ENCODE measurements around the gene RBSN. TPM values are rescaled to one million over a fixed set of nuclear protein-coding genes. Genes with fewer than 3 reads are reported as not detected.

The RBSN gene
- total and polyA plus RNA-seq, 9 donors: 13.5 to 36.5 (median 31.1) TPM

- no peak for DNase-seq
- intact Hi-C loops (cut with DNase I): no loop called here
- Histone ChIP-seq H3K36me3 (no peaks in the 10 kb centered on the region), H3K9me3 (no peaks in the 10 kb centered on the region), H3K27ac (no peak overlapping the region), H3K27me3 (no peaks in the 10 kb centered on the region), H3K4me1 (ENCODE audit: insufficient read depth) (no peaks in the 10 kb centered on the region), H3K4me3 (no peak overlapping the region)
- TF ChIP-seq CTCF (IDR thresholded peaks at IDR 0.05): no peak
- TF ChIP-seq EP300 (IDR thresholded peaks at IDR 0.05): no peak
- no peak for TF ChIP-seq POLR2A (IDR thresholded peaks at IDR 0.05)
- 56 to 100% (median 100%) methylated on average over 2 of the region's 2 CpGs for WGBS, 3 donors
Measured at GRCh38 chr3:15116032-15116669, 17.2 kb upstream of the RBSN start.

DNA sequence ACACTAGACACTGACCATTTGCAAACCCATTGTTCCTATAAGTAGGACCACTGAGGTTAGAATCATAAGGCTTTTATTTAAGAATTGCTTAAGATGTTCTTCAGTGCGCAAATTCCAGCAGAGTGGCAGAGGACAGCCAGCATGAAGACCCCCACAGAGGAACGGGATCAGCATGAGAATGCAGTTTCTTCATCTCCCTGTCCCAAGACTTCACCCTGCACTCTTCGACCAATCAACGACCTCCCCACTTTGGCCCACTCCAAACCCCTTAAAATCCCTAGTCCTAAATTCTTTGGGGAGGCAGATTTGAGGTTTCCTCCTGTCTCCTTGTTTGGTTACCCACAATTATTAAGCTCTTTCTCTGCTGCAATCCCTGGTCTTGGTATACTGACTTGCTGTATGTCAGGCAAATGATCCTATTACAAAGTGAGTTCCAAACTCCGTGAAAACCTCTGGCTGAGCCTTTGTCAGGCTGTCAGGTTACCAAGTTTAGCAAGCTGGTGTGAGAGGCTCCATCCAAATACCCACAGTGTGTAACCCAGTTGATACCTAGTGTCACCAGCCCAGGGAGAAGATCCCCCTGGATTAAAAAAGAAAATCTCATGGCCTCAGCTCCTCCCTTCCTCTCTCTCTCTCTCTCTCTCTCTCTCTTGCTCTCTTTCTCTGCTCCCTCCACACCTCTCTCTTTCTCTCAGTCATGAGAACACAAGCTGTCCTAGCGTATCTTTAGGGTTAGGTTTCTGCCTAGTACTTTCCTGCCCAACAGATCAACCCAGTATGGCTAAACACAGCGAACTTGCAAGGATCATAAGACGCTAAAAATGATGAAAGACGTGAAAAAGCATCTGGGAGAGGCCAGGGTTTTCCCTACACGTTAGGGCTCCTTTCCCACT lies 15.8 kb upstream of the RBSN start:
- no peak overlapping the region for H3K27ac ChIP-seq
- H3K4me3 ChIP-seq: no peak overlapping the region
- TF ChIP-seq POLR2A (IDR thresholded peaks at IDR 0.05) (no peak), CTCF (IDR thresholded peaks at IDR 0.05) (no peak), EP300 (IDR thresholded peaks at IDR 0.05) (no peak)
- H3K4me1 ChIP-seq (ENCODE audit: insufficient read depth): no peaks in the 10 kb centered on the region
- WGBS, 3 donors: 68 to 75% (median 70%) methylated on average over 10 of the region's 10 CpGs
- no peaks in the 10 kb centered on the region for H3K9me3 ChIP-seq
- no peak for DNase-seq
- intact Hi-C loops (cut with DNase I): no loop called here
- no peaks in the 10 kb centered on the region for H3K27me3 ChIP-seq
- H3K36me3 ChIP-seq: no peaks in the 10 kb centered on the region

GRCh38 chr3:15113884-15114283 lies 14.9 kb upstream of the RBSN start:
- Histone ChIP-seq H3K4me3 (no peak overlapping the region), H3K27ac (no peak overlapping the region), H3K4me1 (ENCODE audit: insufficient read depth) (no peaks in the 10 kb centered on the region), H3K9me3 (no peaks in the 10 kb centered on the region), H3K27me3 (no peaks in the 10 kb centered on the region), H3K36me3 (no peaks in the 10 kb centered on the region)
- WGBS, 3 donors: 77 to 83% (median 81%) methylated on average over 3 of the region's 3 CpGs
- TF ChIP-seq POLR2A (IDR thresholded peaks at IDR 0.05): no peak
- no peak for DNase-seq
- intact Hi-C loops (cut with DNase I): no loop called here

- no peak for TF ChIP-seq EP300 (IDR thresholded peaks at IDR 0.05)
- no peak for DNase-seq
- Histone ChIP-seq H3K27me3 (no peaks in the 10 kb centered on the region), H3K4me3 (no peak overlapping the region), H3K27ac (no peak overlapping the region), H3K9me3 (no peaks in the 10 kb centered on the region), H3K36me3 (no peaks in the 10 kb centered on the region), H3K4me1 (ENCODE audit: insufficient read depth) (no peaks in the 10 kb centered on the region)
- intact Hi-C loops (cut with DNase I): no loop called here
- WGBS, 3 donors: 20 to 26% (median 22%) methylated on average over 6 of the region's 6 CpGs
Measured at GRCh38 chr3:15113471-15113870, 14.5 kb upstream of the RBSN start.

DNA sequence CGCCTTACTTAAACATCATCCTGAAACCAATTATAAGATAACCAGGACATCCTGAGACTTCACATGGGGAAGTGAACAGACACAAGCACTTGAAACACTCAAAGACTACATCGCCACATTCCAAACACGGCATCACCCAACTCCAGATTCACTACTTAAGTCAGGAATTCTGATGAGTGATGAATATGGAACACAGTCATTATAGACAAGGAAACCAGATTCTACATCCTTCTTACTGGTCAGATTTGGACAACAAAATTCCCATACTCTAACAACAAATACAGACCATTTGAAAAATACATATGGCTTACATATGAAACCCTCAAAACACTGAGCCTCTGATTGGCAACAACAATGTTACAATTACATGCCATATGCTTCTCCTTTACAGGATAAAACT lies 13.1 kb upstream of the RBSN start:
- no peak overlapping the region for H3K27ac ChIP-seq
- intact Hi-C loops (cut with DNase I): no loop called here

More for the DNA sequence above, 13.1 kb upstream of the RBSN start:
- TF ChIP-seq CTCF (IDR thresholded peaks at IDR 0.05): no peak
- TF ChIP-seq POLR2A (IDR thresholded peaks at IDR 0.05): no peak
- TF ChIP-seq EP300 (IDR thresholded peaks at IDR 0.05): no peak
- DNase-seq: no peak
- WGBS, 3 donors: 73 to 87% (median 78%) methylated on average over 3 of the region's 3 CpGs
- Histone ChIP-seq H3K36me3 (no peaks in the 10 kb centered on the region), H3K4me3 (no peak overlapping the region), H3K27me3 (no peaks in the 10 kb centered on the region), H3K4me1 (ENCODE audit: insufficient read depth) (no peaks in the 10 kb centered on the region), H3K9me3 (no peaks in the 10 kb centered on the region)

Data from ovary (tissue), 9 donors.